HG02571 (cell line): Measurements from ENCODE around the gene P2RX6.
"Not testable (repeated sequence)": the region's sequence is repeated elsewhere in the genome, so short reads cannot be mapped to it uniquely, and the experiment has no call there.

Source experiments
- ATAC-seq: cut with Tn5 transposase; IDR thresholded peaks from one replicate; pipeline ENCODE4 v1.9.1; 2021; ENCODE audit warnings: mild to moderate bottlenecking, moderate library complexity; ENCODE audit not compliant: unreplicated experiment

The P2RX6 gene

GRCh38 chr22:21030621-21031544, 15.9 kb downstream of the P2RX6 start:
- ATAC-seq, result no peak

GRCh38 chr22:21031545-21032036, 16.6 kb downstream of the P2RX6 start:
- no peak for ATAC-seq

- ATAC-seq, result no peak
Observed at GRCh38 chr22:21032037-21032867, 17.3 kb downstream of the P2RX6 start, which contains the start of gene SLC7A4. TSS of gene SLC7A4 (minus strand) at chr22:21032561. CDS start at chr22:21031812, 749 bp downstream.

- no peak for ATAC-seq
Observed at GRCh38 chr22:21032868-21033688, 18.1 kb downstream of the P2RX6 start.

- no peak for ATAC-seq
Observed at GRCh38 chr22:21033895-21034294, 18.9 kb downstream of the P2RX6 start.

- no peak for ATAC-seq
Observed at GRCh38 chr22:21034989-21035388, 20.0 kb downstream of the P2RX6 start.

- no peak for ATAC-seq
Observed at GRCh38 chr22:21038405-21038804, 23.4 kb downstream of the P2RX6 start.

GRCh38 chr22:21039158-21039557, 24.2 kb downstream of the P2RX6 start:
- ATAC-seq, result not testable (repeated sequence)

- ATAC-seq, result no peak
Observed at GRCh38 chr22:21041937-21042336, 27.0 kb downstream of the P2RX6 start.

GRCh38 chr22:21042978-21043859, 28.3 kb downstream of the P2RX6 start:
- no peak for ATAC-seq

- ATAC-seq, result no peak
Observed at GRCh38 chr22:21043860-21044535, 29.0 kb downstream of the P2RX6 start.

GRCh38 chr22:21044931-21045584, 30.1 kb downstream of the P2RX6 start:
- no peak for ATAC-seq

GRCh38 chr22:21045585-21046294, 30.8 kb downstream of the P2RX6 start, which contains the start of gene LRRC74B:
TSS of gene LRRC74B (plus strand) at chr22:21045946. CDS start at chr22:21045987, 41 bp downstream.
- ATAC-seq, result no peak

- no peak for ATAC-seq
Observed at GRCh38 chr22:21047035-21047661, 32.2 kb downstream of the P2RX6 start.

- ATAC-seq, result no peak
Observed at GRCh38 chr22:21047730-21048129, 32.8 kb downstream of the P2RX6 start.

- not testable (repeated sequence) for ATAC-seq
Observed at GRCh38 chr22:21048448-21048847, 33.5 kb downstream of the P2RX6 start.

- ATAC-seq, result not testable (repeated sequence)
Observed at GRCh38 chr22:21048965-21049364, 34.0 kb downstream of the P2RX6 start.
